ENCODE measurements around the gene SDK1.

The SDK1 gene

DNA sequence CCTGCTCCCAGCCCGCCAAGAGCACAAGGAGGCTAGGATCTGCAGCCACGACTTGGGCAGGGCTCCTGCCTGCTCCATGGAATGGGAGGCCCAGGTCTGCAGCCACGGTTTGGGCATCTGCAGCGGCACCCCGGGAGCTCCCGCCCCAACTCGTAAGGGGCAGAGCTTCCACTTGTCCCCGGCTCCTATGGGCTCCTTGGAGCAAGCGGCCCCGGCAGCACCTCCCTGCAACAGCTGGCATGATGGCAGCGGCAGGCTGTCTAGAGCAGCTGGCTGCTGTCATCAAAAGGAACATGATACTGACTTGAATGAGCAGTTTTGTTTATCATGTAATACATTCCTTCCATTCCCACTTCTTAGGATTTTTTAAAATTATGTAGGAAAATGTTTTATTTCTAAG is 697.0 kb downstream of the SDK1 start:
- DNase-seq (ENCODE audit: low spot score) = no peak
- TF ChIP-seq CTCF (IDR thresholded peaks at IDR 0.05; ENCODE audit: extremely low read depth, missing control alignments) = no peak

DNA sequence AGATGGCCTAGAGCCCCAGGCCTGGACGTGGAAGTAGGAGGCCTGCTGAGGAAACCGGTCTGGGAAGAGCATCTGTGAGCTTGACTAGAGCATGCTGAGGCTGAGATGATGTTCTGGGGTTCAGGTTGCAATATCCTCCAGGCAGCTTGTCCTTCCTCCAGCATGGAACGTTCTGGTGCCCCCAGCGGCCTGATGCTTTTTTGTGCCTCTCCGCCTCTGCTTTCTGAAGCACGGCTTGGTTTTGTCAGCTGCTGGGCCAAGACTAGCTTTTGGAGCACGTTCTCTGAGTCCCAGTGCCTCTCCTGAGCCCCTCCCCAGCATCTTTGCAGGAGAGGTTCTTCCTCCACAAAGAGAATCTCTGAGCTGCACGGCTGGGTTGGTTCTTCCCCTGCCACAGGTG is 699.1 kb downstream of the SDK1 start:
- no peak for TF ChIP-seq CTCF (IDR thresholded peaks at IDR 0.05; ENCODE audit: extremely low read depth, missing control alignments)
- DNase-seq (ENCODE audit: low spot score) = no peak

GRCh38 chr7:4000934-4001333 is 699.9 kb downstream of the SDK1 start:
- TF ChIP-seq CTCF (IDR thresholded peaks at IDR 0.05; ENCODE audit: extremely low read depth, missing control alignments) = no peak
- DNase-seq (ENCODE audit: low spot score) = no peak

DNA sequence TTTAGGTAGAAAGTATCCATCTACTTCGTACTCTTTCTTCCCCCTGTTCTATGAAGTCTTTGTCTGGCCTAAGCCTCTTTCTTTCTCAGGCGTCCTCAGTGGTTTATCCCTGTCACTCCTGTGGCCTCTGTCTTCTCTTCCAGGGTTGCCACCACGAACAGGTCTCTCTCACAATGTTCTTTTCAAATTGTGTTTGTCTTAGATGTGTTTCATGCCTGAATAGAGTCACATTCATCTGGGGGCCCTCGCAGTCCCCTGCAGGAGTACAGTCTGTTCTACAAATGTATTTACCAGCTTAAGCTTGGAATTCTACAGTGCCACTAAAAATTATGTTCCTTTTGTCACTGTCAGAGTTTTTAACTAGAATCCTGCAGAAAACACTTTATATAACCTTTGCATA is 700.7 kb downstream of the SDK1 start:
- TF ChIP-seq CTCF (IDR thresholded peaks at IDR 0.05; ENCODE audit: extremely low read depth, missing control alignments) = no peak
- no peak for DNase-seq (ENCODE audit: low spot score)

DNA sequence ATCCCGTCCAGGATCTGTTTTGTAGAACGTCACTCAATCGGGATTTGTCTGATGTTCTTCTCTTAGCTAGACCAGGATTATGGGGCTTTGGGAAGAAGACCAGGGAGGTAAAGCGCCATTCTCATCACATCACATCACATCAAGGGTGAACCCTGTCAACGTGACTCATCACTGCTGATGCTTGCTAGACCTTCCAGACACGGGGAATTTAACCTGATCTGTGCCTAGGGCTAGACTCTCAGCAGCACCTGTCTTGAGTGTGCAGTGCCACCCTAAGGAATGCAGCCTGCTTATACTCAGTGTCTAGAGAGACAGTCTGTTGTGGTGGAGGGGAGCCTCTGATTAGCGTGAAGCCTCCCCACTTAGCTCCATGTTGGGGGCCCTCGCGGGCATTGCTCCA is 702.5 kb downstream of the SDK1 start:
- DNase-seq (ENCODE audit: low spot score) = no peak
- no peak for TF ChIP-seq CTCF (IDR thresholded peaks at IDR 0.05; ENCODE audit: extremely low read depth, missing control alignments)

- no peak for DNase-seq (ENCODE audit: low spot score)
- TF ChIP-seq CTCF (IDR thresholded peaks at IDR 0.05; ENCODE audit: extremely low read depth, missing control alignments) = no peak
Observed at GRCh38 chr7:4006687-4007086, 705.6 kb downstream of the SDK1 start.

- no peak for DNase-seq (ENCODE audit: low spot score)
- TF ChIP-seq CTCF (IDR thresholded peaks at IDR 0.05; ENCODE audit: extremely low read depth, missing control alignments) = no peak
Observed at GRCh38 chr7:4009211-4010060, 708.4 kb downstream of the SDK1 start.

All from GM20000 (cell line).